MM.1S (cell line): ENCODE measurements around the gene CD8A.

Experiments used
- DNase-seq: peaks from one replicate; pipeline ENCODE4 v3.0.0-alpha.2; 2015
- H2AFZ ChIP-seq: fragments of 300-600 bp; sonication (generic); 2 replicates; pipeline ENCODE4 v1.6.0; 2016; ENCODE audit warnings: antibody characterized with exemption, low read length
- H3F3A ChIP-seq: fragments of 300-600 bp; sonication (generic); 2 replicates; pipeline ENCODE4 v1.6.1; 2016; ENCODE audit warnings: mild to moderate bottlenecking, antibody characterized with exemption, low read length, moderate library complexity, mixed read lengths; ENCODE audit not compliant: insufficient read depth
- H3K27ac ChIP-seq: fragments of 300-600 bp; sonication (generic); 2 replicates; pipeline ENCODE4 v1.5.1; 2016; ENCODE audit warnings: mild to moderate bottlenecking, low read length
- H3K27me3 ChIP-seq: fragments of 300-600 bp; sonication (generic); replicated peaks from 2 replicates; pipeline ENCODE4 v1.6.0; 2016; ENCODE audit warnings: low read length; ENCODE audit not compliant: insufficient read depth
- H3K36me3 ChIP-seq: fragments of 300-600 bp; sonication (generic); replicated peaks from 2 replicates; pipeline ENCODE4 v1.6.1; 2016; ENCODE audit warnings: mild to moderate bottlenecking, low read length, mixed read lengths; ENCODE audit not compliant: insufficient read depth
- H3K4me1 ChIP-seq: fragments of 300-600 bp; sonication (generic); 2 replicates; pipeline ENCODE4 v1.6.1; 2016; ENCODE audit warnings: low read length, mixed read lengths
- H3K4me2 ChIP-seq: fragments of 300-600 bp; sonication (generic); 2 replicates; pipeline ENCODE4 v1.6.0; 2016; ENCODE audit warnings: low read depth, low read length
- H3K4me3 ChIP-seq: fragments of 300-600 bp; sonication (generic); 2 replicates; pipeline ENCODE4 v1.5.1; 2016; ENCODE audit warnings: low read length, mixed read lengths
- H3K79me2 ChIP-seq: fragments of 300-600 bp; sonication (generic); 2 replicates; pipeline ENCODE4 v1.6.1; 2016; ENCODE audit warnings: mixed run types, low read length, mixed read lengths
- H3K9ac ChIP-seq: fragments of 300-600 bp; sonication (generic); 2 replicates; pipeline ENCODE4 v1.6.1; 2016; ENCODE audit warnings: low read length, mixed read lengths
- H3K9me2 ChIP-seq: fragments of 300-600 bp; sonication (generic); replicated peaks from 2 replicates; pipeline ENCODE4 v1.6.1; 2016; ENCODE audit warnings: mild to moderate bottlenecking, low read length, mixed read lengths; ENCODE audit not compliant: insufficient read depth
- H3K9me3 ChIP-seq: fragments of 300-600 bp; sonication (generic); replicated peaks from 2 replicates; pipeline ENCODE4 v1.6.1; 2016; ENCODE audit warnings: mild to moderate bottlenecking, low read length, mixed read lengths; ENCODE audit not compliant: insufficient read depth
- H4K20me1 ChIP-seq: fragments of 300-600 bp; sonication (generic); 2 replicates; pipeline ENCODE4 v1.6.1; 2016; ENCODE audit warnings: mild to moderate bottlenecking, low read length, moderate library complexity, mixed read lengths; ENCODE audit not compliant: insufficient read depth
- CTCF ChIP-seq: fragments of 300-600 bp; sonication (generic); IDR thresholded peaks from 2 replicates; pipeline ENCODE4 v1.5.1; 2016; ENCODE audit warnings: antibody characterized with exemption, low read length, mixed read lengths
- EZH2 ChIP-seq: fragments of 300-600 bp; sonication (generic); optimal IDR thresholded peaks from 2 replicates; pipeline ENCODE3; 2017; ENCODE audit warnings: low read depth, mild to moderate bottlenecking, antibody characterized with exemption, low read length, mixed read lengths
- EZH2phosphoT487 ChIP-seq: fragments of 300-600 bp; sonication (generic); IDR thresholded peaks from 2 replicates; pipeline ENCODE4 v1.6.1; 2018; ENCODE audit warnings: antibody characterized with exemption, low read length

Gene CD8A

GRCh38 chr2:86822668-86823345 lies 32.1 kb upstream of the CD8A start:
- H2AFZ ChIP-seq: no peak overlapping the region
- H3K36me3 ChIP-seq: no peaks in the 10 kb centered on the region
- no peaks in the 10 kb centered on the region for H3K27me3 ChIP-seq
- H3K27ac ChIP-seq: no peak overlapping the region
- no peak overlapping the region for H3K9ac ChIP-seq
- H3F3A ChIP-seq: no peaks in the 10 kb centered on the region
- no peak overlapping the region for H3K4me2 ChIP-seq
- DNase-seq: no peak
- H3K9me3 ChIP-seq: no peaks in the 10 kb centered on the region
- H3K4me1 ChIP-seq: no peaks in the 10 kb centered on the region
- TF ChIP-seq EZH2 (no peak), EZH2phosphoT487 (no peak), CTCF (no peak)
- H3K9me2 ChIP-seq: no peaks in the 10 kb centered on the region
- no peaks in the 10 kb centered on the region for H4K20me1 ChIP-seq
- no peaks in the 10 kb centered on the region for H3K79me2 ChIP-seq
- no peak overlapping the region for H3K4me3 ChIP-seq

DNA sequence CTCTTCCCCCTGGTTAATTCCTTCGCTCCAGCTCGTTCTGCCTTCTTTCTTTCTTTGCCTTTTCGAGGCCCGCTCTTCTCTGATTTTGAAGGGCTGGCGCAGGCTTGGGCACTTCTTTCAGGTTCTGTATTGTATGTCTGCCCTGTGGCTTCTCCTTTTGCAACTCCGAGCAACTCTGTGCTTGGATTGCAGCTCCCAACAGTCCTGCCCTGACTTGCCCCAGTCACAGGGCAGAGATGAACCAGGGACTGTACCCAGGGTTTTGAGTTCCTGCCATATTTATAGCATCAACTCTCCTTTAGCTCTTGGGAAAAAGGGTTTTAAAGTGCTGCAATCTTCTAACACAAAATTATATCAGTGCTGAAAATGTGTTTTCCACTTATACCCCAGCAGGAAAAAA lies 31.1 kb upstream of the CD8A start:
- Histone ChIP-seq H3K4me2 (no peak overlapping the region), H3K4me3 (no peak overlapping the region), H3K27ac (no peak overlapping the region), H3K4me1 (no peaks in the 10 kb centered on the region), H3F3A (no peaks in the 10 kb centered on the region), H3K27me3 (no peaks in the 10 kb centered on the region), H2AFZ (no peak overlapping the region), H3K36me3 (no peaks in the 10 kb centered on the region), H3K9me3 (no peaks in the 10 kb centered on the region), H4K20me1 (no peaks in the 10 kb centered on the region), H3K9me2 (no peaks in the 10 kb centered on the region), H3K9ac (no peak overlapping the region), H3K79me2 (no peaks in the 10 kb centered on the region)
- DNase-seq: no peak
- TF ChIP-seq EZH2phosphoT487: no peak

DNA sequence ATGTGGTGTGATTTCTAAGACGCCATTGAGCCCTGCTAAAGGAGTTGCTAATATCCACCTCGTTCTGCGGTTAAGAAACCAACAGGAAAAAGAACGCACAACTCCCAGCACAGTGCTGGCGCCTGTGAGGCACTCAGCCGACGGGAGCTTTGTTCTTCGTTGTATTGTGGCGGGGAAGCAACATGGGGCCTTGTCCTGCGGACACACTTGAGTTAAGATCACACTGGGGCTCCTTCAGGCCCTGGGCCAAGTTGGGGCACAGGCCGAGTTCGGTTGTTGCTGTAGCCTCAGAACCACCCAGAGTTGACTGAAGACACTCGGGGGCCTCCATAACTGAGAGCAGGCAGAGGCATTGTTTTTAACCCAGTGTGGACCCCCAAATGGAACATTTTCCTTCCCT lies 30.6 kb upstream of the CD8A start:
- Histone ChIP-seq H3K36me3 (no peaks in the 10 kb centered on the region), H3K9ac (no peak overlapping the region), H3K4me1 (no peaks in the 10 kb centered on the region), H3K27ac (no peak overlapping the region), H3K9me3 (no peaks in the 10 kb centered on the region), H3F3A (no peaks in the 10 kb centered on the region), H4K20me1 (no peaks in the 10 kb centered on the region), H3K4me2 (no peak overlapping the region), H3K79me2 (no peaks in the 10 kb centered on the region), H3K27me3 (no peaks in the 10 kb centered on the region), H3K4me3 (no peak overlapping the region), H2AFZ (no peak overlapping the region), H3K9me2 (no peaks in the 10 kb centered on the region)
- no peak for TF ChIP-seq EZH2phosphoT487
- no peak for TF ChIP-seq EZH2
- no peak for TF ChIP-seq CTCF
- no peak for DNase-seq

- no peak overlapping the region for H3K9ac ChIP-seq
- H3K36me3 ChIP-seq: no peaks in the 10 kb centered on the region
- no peaks in the 10 kb centered on the region for H3K79me2 ChIP-seq
- H3F3A ChIP-seq: no peaks in the 10 kb centered on the region
- H3K9me3 ChIP-seq: no peaks in the 10 kb centered on the region
- H4K20me1 ChIP-seq: no peaks in the 10 kb centered on the region
- no peak overlapping the region for H3K4me3 ChIP-seq
- no peak for TF ChIP-seq CTCF
- TF ChIP-seq EZH2phosphoT487: no peak
- no peak for TF ChIP-seq EZH2
- H3K27ac ChIP-seq: no peak overlapping the region
- DNase-seq: no peak
- no peaks in the 10 kb centered on the region for H3K27me3 ChIP-seq
- H3K9me2 ChIP-seq: no peaks in the 10 kb centered on the region
- H3K4me2 ChIP-seq: no peak overlapping the region
- no peaks in the 10 kb centered on the region for H3K4me1 ChIP-seq
- H2AFZ ChIP-seq: no peak overlapping the region
Measured at GRCh38 chr2:86818957-86819356, 28.2 kb upstream of the CD8A start.
